ENCODE data around the gene CPO.

DNA sequence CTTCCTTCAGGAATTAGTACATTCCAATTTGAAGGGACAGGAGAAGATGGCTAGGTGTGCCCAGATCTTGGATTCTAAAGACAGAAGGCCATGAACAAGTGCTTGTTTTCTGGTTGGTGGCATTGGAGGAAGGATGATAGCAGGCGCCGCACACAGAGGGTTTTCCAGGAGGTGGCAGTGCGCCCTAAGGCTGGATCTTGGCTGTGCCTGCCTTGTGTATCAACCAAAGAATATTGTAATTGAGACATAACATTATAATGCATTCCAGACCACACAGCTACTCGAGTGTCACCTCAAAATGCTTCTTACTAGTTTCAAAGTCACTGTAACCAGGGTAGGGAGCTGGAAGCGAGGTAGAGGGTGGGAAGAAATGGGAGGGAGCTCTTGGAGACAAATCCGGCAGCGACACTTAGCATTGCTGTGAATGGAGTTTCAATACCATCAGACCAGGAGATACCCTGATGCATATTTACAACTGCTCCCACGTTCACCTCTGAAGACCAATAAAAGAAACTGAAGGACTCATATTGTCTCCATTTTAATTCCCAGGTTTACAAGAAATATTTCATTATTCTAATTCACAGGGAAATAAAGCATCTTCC lies 42.5 kb downstream of the CPO start:
- TF ChIP-seq, protein P1, sequence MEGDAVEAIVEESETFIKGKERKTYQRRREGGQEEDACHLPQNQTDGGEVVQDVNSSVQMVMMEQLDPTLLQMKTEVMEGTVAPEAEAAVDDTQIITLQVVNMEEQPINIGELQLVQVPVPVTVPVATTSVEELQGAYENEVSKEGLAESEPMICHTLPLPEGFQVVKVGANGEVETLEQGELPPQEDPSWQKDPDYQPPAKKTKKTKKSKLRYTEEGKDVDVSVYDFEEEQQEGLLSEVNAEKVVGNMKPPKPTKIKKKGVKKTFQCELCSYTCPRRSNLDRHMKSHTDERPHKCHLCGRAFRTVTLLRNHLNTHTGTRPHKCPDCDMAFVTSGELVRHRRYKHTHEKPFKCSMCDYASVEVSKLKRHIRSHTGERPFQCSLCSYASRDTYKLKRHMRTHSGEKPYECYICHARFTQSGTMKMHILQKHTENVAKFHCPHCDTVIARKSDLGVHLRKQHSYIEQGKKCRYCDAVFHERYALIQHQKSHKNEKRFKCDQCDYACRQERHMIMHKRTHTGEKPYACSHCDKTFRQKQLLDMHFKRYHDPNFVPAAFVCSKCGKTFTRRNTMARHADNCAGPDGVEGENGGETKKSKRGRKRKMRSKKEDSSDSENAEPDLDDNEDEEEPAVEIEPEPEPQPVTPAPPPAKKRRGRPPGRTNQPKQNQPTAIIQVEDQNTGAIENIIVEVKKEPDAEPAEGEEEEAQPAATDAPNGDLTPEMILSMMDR (IDR thresholded peaks at IDR 0.05), result peak; percentile 83
- no peak for TF ChIP-seq ZFX (IDR thresholded peaks at IDR 0.05; ENCODE audit: borderline replicate concordance)

Data from 22Rv1 (cell line).